VCaP (cell line): ENCODE data around the gene SEPHS2.
"Not testable (repeated sequence)": the region's sequence is repeated elsewhere in the genome, so short reads cannot be mapped to it uniquely, and the experiment has no call there.

Experiments
- H3K27ac ChIP-seq: fragments of 450-650 bp; 2 replicates; pipeline ENCODE4 v1.5.1; 2017
- TF ChIP-seq, protein P1 (sequence below): fragments of 450-650 bp; conservative IDR thresholded peaks from 2 replicates; pipeline ENCODE4 v1.5.1; 2017; ENCODE audit warnings: mild to moderate bottlenecking, moderate library complexity

The SEPHS2 gene

DNA sequence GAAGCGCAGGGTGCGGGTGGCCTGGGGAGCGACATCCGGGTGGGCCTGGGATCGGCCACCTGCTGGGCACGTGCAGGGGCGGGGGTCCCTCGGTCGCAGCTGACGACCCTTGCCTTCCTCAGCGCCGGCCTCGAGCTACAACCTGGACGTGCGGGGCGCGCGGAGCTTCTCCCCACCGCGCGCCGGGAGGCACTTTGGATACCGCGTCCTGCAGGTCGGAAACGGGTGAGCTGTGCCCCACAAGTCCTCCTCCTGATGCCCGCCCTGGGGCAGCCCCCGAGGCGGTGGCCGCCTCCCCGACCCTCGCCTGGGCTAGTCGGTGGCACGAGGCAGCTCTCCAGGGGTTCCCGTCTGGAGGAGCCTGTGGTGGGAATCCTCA, 28.4 kb upstream of the SEPHS2 start:
- H3K27ac ChIP-seq, result no peak overlapping the region
- TF ChIP-seq, protein P1, sequence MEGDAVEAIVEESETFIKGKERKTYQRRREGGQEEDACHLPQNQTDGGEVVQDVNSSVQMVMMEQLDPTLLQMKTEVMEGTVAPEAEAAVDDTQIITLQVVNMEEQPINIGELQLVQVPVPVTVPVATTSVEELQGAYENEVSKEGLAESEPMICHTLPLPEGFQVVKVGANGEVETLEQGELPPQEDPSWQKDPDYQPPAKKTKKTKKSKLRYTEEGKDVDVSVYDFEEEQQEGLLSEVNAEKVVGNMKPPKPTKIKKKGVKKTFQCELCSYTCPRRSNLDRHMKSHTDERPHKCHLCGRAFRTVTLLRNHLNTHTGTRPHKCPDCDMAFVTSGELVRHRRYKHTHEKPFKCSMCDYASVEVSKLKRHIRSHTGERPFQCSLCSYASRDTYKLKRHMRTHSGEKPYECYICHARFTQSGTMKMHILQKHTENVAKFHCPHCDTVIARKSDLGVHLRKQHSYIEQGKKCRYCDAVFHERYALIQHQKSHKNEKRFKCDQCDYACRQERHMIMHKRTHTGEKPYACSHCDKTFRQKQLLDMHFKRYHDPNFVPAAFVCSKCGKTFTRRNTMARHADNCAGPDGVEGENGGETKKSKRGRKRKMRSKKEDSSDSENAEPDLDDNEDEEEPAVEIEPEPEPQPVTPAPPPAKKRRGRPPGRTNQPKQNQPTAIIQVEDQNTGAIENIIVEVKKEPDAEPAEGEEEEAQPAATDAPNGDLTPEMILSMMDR, result no peak

DNA sequence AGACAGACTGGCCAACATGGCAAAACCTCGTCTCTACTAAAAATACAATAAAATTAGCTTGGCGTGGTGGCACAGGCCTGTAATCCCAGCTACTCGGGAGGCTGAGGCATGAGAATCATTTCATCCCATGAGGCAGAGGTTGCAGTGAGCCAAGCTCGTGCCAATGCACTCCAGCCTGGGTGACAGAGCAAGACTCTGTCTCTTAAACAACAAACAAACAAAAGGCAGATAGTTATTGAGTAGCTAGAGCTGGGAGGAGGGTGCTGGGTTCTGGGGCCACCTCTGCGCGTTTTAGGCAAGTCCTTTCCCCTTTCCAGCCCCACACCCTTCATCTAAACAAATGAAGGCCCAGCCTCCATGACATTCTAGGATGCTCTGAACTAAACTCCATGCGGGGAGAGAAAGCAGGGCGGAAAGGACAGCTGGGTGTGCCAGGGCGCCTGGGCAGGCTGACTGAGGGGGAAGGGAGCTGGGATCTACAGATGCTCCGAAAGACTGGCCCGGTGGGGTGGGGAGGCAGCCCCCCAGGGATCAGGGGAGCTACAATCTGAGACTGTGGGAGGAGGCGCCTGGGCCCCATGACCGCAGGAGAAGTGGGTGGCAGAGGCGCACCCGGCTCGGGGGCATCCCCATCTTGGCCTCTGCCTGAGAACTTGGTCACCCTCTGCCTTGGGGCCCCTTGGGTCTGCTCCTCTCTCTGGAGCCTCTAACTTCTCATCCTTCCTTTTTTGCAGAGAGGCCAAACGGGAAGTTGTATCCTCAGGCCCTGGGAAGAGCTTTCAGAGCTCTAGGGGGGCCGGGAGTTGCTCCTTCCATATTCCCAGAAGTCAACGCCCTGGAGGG, 27.8 kb upstream of the SEPHS2 start:
- no peak overlapping the region for H3K27ac ChIP-seq
- TF ChIP-seq, protein P1, result no peak

DNA sequence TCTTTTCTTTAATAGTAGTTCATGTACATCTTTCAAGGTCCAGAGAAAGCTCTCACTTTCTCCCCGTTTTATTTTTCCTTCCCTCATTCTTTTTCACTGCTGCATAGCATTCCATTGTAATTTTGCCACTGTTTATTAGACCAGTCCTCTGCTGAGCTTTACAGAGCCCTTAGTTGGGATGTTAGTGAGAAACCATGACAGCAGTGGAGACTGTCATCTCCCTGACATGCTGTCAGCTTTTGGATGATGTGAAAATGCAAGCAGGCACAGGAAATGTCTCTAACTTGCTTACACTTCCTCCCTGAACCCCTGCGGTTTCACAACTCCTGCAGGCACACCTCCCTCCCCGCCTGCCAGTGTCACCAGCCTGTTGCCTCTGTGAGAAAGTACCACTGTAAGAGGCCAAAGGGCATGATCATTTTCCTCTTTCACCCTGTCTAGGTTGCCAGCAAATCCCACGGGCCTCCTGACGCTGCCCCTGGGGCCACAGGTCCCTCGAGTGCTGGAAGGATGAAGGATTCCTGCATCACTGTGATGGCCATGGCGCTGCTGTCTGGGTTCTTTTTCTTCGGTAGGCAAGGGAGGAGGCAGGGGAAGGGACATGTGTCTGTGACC, 26.8 kb upstream of the SEPHS2 start, which contains the start of gene ITGAL:
Gene ITGAL, plus strand, starts transcription at position 415 of the 615 bp plus-strand sequence. Its CDS starts 96 bp downstream, at position 511.
- TF ChIP-seq, protein P1, result no peak
- no peak within 1 kb of the TSS for H3K27ac ChIP-seq

DNA sequence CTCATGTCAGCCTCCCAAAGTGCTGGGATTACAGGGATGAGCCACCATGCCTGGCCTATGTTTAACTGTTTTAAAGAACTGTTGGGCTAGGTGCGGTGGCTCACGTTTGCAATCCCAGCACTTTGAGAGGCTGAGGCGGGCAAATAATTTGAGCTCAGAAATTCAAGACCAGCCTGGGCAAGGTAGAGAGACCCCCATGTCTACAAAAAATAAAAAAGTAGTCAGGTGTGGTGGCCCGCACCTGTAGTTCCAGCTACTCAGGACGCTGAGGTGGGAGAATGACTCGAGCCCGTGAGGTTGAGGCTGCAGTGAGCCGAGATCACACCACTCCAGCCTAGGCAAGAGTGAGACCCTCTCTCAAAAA, 24.9 kb upstream of the SEPHS2 start:
- no peak overlapping the region for H3K27ac ChIP-seq
- TF ChIP-seq, protein P1, result no peak

DNA sequence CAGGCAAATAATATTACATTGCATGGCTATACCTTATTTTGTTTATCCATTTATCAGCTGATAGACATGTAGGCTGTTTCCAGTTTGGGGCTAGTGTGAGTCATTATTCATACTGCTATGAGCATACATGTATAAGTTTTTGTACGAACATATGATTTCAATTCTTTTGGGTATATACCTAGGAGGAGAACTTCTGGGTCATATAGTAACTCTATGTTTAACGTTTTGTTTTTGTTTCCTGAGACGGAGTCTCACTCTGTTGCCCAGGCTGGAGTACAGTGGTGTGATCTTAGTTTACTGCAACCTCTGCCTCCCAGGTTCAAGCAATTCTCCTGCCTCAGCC, 24.5 kb upstream of the SEPHS2 start:
- no peak overlapping the region for H3K27ac ChIP-seq

DNA sequence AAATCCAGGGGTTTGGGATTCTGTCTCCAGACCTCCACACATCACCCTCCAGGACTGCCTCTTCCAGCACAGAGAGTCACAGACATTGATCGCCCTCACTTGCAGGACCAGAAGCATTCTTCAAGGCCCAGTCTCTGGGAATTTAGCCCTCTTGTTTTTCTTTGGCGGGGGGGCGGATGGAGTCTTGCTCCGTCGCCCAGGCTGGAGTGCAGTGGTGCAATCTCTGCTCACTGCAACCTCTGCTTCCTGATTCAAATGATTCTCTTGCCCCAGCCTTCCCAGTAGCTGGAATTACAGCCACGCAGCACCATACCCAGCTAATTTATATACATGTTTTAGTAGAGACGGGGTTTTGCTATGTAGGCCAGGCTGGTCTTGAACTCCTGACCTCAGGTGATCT, 18.4 kb upstream of the SEPHS2 start:
- no peak overlapping the region for H3K27ac ChIP-seq
- TF ChIP-seq, protein P1, result no peak

More for the DNA sequence above, 24.5 kb upstream of the SEPHS2 start:
- TF ChIP-seq, protein P1, result no peak

DNA sequence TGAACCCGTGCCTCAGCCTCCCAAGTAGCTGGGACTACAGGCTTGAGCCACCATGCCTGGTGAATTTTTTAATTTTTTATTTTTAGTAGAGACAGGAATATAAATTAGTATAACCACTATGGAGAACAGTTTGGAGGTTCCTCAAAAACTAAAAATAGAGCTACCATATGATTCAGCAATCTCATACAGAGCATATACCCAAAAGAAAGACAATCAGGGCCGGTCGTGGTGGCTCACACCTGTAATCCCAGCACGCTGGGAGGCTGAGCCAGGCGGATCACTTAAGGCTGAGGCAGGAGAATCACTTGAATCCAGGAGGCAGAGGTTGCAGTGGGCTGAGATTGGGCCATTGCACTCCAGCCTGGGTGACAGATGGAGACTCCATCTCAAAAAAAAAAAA, 15.8 kb upstream of the SEPHS2 start:
- H3K27ac ChIP-seq, result not testable (repeated sequence)

DNA sequence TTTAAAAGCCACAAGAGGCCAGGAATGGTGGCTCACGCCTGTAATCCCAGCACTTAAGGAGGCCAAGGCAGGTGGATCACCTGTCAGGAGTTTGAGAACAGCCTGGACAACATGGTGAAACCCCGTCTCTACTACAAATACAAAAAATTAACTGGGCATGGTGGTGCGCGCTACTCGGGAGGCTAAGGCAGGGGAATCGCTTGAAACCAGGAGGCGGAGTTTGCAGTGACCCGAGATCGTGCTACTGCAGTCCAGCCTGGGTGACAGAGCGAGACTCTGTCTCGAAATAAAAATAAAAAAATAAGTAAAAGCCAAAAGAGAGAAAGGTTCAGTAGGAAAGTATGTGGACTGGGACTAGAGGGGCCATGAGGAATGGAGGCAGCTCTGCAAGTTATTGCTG, 13.8 kb upstream of the SEPHS2 start:
- TF ChIP-seq, protein P1, result no peak
- H3K27ac ChIP-seq, result no peak overlapping the region
